HL-60 (cell line): ENCODE results near the gene FADS3.

Source experiments
- DNase-seq, 2 experiments: peaks; one replicate each; pipeline ENCODE4 v3.0.0-alpha.2; 2010 to 2020; ENCODE audit warnings: low read depth in 1 of 2, low spot score in 1 of 2
- H3K27ac ChIP-seq: fragments of 250-450 bp; sonication (Bioruptor Pico); replicated peaks from 2 replicates; pipeline ENCODE4 v1.5.1; 2020; ENCODE audit warnings: mild to moderate bottlenecking, moderate library complexity
- H3K27me3 ChIP-seq: fragments of 250-450 bp; sonication (Bioruptor Pico); 2 replicates; pipeline ENCODE4 v1.5.1; 2021; ENCODE audit warnings: mild to moderate bottlenecking, moderate library complexity; ENCODE audit not compliant: insufficient read depth, poor library complexity, severe bottlenecking
- H3K4me3 ChIP-seq: replicated peaks from 2 replicates; pipeline ENCODE4 v1.5.1; 2011; ENCODE audit warnings: mild to moderate bottlenecking, control low read depth, low read length; ENCODE audit not compliant: insufficient read depth
- CTCF ChIP-seq: IDR thresholded peaks from one replicate; pipeline ENCODE4 v1.5.1; 2011; ENCODE audit warnings: low read length, control low read depth, inconsistent platforms; ENCODE audit not compliant: insufficient read depth
- GABPA ChIP-seq: IDR thresholded peaks from 2 replicates; pipeline ENCODE4 v1.6.1; 2012; ENCODE audit warnings: low read depth
- POLR2AphosphoS5 ChIP-seq: IDR thresholded peaks from 2 replicates; pipeline ENCODE4 v1.6.1; 2012; ENCODE audit warnings: low read depth
- REST ChIP-seq: IDR thresholded peaks from 2 replicates; pipeline ENCODE4 v1.6.1; 2012; ENCODE audit warnings: low read depth; ENCODE audit not compliant: insufficient replicate concordance
- SPI1 ChIP-seq: IDR thresholded peaks from 2 replicates; pipeline ENCODE4 v1.6.1; 2012; ENCODE audit warnings: low read depth, mild to moderate bottlenecking, borderline replicate concordance

Gene FADS3

GRCh38 chr11:61923166-61924063 lies 32.1 kb upstream of the FADS3 start:
- Histone ChIP-seq H3K4me3 (no peak overlapping the region), H3K27ac (no peak overlapping the region), H3K27me3 (peaks cover 4% of the 10 kb centered on the region)
- TF ChIP-seq CTCF = no peak
- TF ChIP-seq SPI1 = no peak
- DNase-seq = no peak

- DNase-seq = peak; percentile 28 to 86
- TF ChIP-seq SPI1 (peak; percentile 76), REST (no peak)
- peaks cover 13% of the 10 kb centered on the region for H3K27me3 ChIP-seq
- H3K27ac ChIP-seq = no peak overlapping the region
- no peak overlapping the region for H3K4me3 ChIP-seq
These were observed 31.2 kb upstream of the FADS3 start for GRCh38 chr11:61922539-61922938.

DNA sequence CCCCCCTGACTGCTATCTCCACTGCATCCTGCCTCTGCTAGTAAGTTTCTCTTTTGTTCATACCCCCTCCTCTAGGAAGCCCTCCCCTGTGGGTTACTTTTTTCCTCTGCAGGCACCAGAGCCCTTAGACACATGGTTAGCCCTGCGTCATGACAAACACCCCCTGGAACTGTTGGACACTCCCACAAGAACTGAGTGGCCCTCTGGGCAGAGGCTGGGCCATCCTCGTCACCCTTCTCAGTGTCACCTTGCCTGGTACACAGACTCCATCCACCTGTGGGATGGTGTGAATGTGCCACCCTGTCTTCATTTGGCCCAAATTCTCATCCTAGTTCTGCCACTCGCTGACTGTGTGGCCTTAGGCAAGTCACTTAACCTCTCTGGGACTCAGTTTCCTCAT lies 30.1 kb upstream of the FADS3 start:
- peaks cover 19% of the 10 kb centered on the region for H3K27me3 ChIP-seq
- TF ChIP-seq POLR2AphosphoS5 (no peak), GABPA (no peak), REST (no peak), CTCF (no peak), SPI1 (no peak)
- no peak overlapping the region for H3K27ac ChIP-seq
- DNase-seq = no peak
- no peak overlapping the region for H3K4me3 ChIP-seq

GRCh38 chr11:61919705-61920631 lies 28.6 kb upstream of the FADS3 start:
- TF ChIP-seq POLR2AphosphoS5 (no peak), REST (no peak), SPI1 (no peak), CTCF (no peak), GABPA (no peak)
- H3K27ac ChIP-seq = no peak overlapping the region
- DNase-seq = no peak
- peaks cover 26% of the 10 kb centered on the region for H3K27me3 ChIP-seq
- no peak overlapping the region for H3K4me3 ChIP-seq
